Measurements from ENCODE around the gene ARHGEF37.

ARHGEF37 gene

GRCh38 chr5:149600932-149601331 lies 19.6 kb downstream of the ARHGEF37 start:
- no peak for DNase-seq (ENCODE audit: low read depth in 2 of 2)

- no peak for DNase-seq (ENCODE audit: low read depth in 2 of 2)
Observed at GRCh38 chr5:149603210-149603609, 21.9 kb downstream of the ARHGEF37 start.

GRCh38 chr5:149603920-149604319 lies 22.6 kb downstream of the ARHGEF37 start:
- no peak for DNase-seq (ENCODE audit: low read depth in 2 of 2)

- DNase-seq (ENCODE audit: low read depth in 2 of 2): no peak
Observed at GRCh38 chr5:149604321-149604720, 23.0 kb downstream of the ARHGEF37 start.

- no peak for DNase-seq (ENCODE audit: low read depth in 2 of 2)
Observed at GRCh38 chr5:149605354-149605997, 24.2 kb downstream of the ARHGEF37 start.

- no peak for DNase-seq (ENCODE audit: low read depth in 2 of 2)
Observed at GRCh38 chr5:149605998-149606724, 24.9 kb downstream of the ARHGEF37 start.

- DNase-seq (ENCODE audit: low read depth in 2 of 2): no peak
Observed at GRCh38 chr5:149608936-149609545, 27.7 kb downstream of the ARHGEF37 start.

GRCh38 chr5:149609640-149610219 lies 28.4 kb downstream of the ARHGEF37 start:
- no peak for DNase-seq (ENCODE audit: low read depth in 2 of 2)

GRCh38 chr5:149610589-149611255 lies 29.4 kb downstream of the ARHGEF37 start:
- DNase-seq (ENCODE audit: low read depth in 2 of 2): no peak

GRCh38 chr5:149611326-149611725 lies 30.0 kb downstream of the ARHGEF37 start:
- no peak for DNase-seq (ENCODE audit: low read depth in 2 of 2)

GRCh38 chr5:149614034-149614907 lies 33.0 kb downstream of the ARHGEF37 start:
- no peak for DNase-seq (ENCODE audit: low read depth in 2 of 2)

GRCh38 chr5:149615976-149616375 lies 34.7 kb downstream of the ARHGEF37 start:
- no peak for DNase-seq (ENCODE audit: low read depth in 2 of 2)

- no peak for DNase-seq (ENCODE audit: low read depth in 2 of 2)
Observed at GRCh38 chr5:149616727-149617285, 35.5 kb downstream of the ARHGEF37 start.

- no peak for DNase-seq (ENCODE audit: low read depth in 2 of 2)
Observed at GRCh38 chr5:149617760-149618306, 36.5 kb downstream of the ARHGEF37 start.

- DNase-seq (ENCODE audit: low read depth in 2 of 2): no peak
Observed at GRCh38 chr5:149618581-149619248, 37.4 kb downstream of the ARHGEF37 start.

- DNase-seq (ENCODE audit: low read depth in 2 of 2): no peak
Observed at GRCh38 chr5:149621415-149622098, 40.3 kb downstream of the ARHGEF37 start.

GRCh38 chr5:149622466-149622865 lies 41.2 kb downstream of the ARHGEF37 start:
- no peak for DNase-seq (ENCODE audit: low read depth in 2 of 2)

- DNase-seq (ENCODE audit: low read depth in 2 of 2): no peak
Observed at GRCh38 chr5:149623473-149623872, 42.2 kb downstream of the ARHGEF37 start.

- DNase-seq (ENCODE audit: low read depth in 2 of 2): no peak
Observed at GRCh38 chr5:149627070-149627469, 45.8 kb downstream of the ARHGEF37 start.

Measured in stimulated activated CD8-positive, alpha-beta memory T cell treated with anti-CD3 and anti-CD28 coated beads, Interleukin-7, amount 100 ng/mL, for 1 hour (primary cell).